Measurements from ENCODE around the gene TNFRSF12A.

Gene TNFRSF12A

DNA sequence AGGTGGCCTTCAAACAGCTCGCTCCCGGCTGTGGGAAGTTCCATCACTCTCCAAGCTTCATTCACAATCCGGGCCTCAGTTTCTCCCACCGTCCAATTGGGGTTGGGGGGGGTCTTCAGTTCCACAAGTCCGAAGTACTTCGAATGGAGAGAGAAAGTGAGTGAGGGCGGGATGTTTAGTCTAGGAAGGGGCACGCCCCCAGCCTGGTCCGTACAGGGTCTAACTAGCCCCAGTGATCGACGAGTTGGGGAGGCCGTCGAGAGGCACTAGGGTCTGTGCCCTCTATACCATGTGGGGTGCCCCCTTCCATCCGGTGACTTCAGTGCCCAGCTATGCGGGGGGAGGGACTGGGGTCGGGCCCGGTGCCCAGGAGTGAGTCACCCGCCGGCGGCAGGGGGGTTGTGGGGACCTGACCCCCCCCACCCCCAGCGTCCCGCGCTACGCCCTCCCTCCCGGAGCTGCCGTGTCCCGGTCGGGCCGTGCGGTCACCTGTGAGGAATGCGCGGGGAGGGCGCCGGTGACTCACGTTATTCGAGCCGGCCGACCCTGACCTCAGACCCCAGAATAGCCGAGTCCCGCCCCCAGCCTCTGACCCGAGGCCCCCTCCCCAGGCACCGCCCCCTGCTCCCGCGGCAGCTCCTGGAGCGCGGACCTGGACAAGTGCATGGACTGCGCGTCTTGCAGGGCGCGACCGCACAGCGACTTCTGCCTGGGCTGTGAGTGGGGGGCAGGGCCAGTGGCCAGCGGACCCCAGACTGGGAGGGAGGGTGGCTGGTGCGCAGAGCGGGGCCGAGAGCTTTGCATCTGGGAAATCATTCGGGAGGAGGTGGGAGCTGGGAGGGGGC is 658 bp downstream of the TNFRSF12A start:
- DNase-seq (ENCODE audit: low read depth, low spot score) = no peak
- H3K27me3 ChIP-seq (ENCODE audit: control insufficient read depth, insufficient read depth, low read length) = no peaks in the 10 kb centered on the region
- H3K4me1 ChIP-seq (ENCODE audit: control insufficient read depth, insufficient read depth, low read length) = peaks cover 8% of the 10 kb centered on the region
- H3K9me3 ChIP-seq (ENCODE audit: control insufficient read depth, insufficient read depth, low read length) = no peaks in the 10 kb centered on the region
- H3K27ac ChIP-seq (ENCODE audit: low read length) = no peak overlapping the region
- H3K36me3 ChIP-seq (ENCODE audit: control insufficient read depth, insufficient read depth, low read length) = peaks cover 10% of the 10 kb centered on the region
- H3K4me3 ChIP-seq (ENCODE audit: low read length) = peak overlapping the region; percentile 41
- WGBS (ENCODE audit: insufficient coverage, insufficient read length) = no CpG with 5 or more reads among the region's 57 CpGs

DNA sequence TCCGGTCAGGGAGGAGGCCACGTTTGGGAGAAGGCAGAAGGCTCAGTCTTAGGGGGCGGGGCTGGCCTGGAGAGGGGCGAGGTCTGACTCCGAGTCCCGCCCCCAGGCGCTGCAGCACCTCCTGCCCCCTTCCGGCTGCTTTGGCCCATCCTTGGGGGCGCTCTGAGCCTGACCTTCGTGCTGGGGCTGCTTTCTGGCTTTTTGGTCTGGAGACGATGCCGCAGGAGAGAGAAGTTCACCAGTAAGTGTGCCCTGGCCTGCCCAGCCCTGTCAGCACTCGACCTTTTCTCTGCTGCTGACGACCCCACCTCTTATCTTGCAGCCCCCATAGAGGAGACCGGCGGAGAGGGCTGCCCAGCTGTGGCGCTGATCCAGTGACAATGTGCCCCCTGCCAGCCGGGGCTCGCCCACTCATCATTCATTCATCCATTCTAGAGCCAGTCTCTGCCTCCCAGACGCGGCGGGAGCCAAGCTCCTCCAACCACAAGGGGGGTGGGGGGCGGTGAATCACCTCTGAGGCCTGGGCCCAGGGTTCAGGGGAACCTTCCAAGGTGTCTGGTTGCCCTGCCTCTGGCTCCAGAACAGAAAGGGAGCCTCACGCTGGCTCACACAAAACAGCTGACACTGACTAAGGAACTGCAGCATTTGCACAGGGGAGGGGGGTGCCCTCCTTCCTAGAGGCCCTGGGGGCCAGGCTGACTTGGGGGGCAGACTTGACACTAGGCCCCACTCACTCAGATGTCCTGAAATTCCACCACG is 1.5 kb downstream of the TNFRSF12A start:
- Histone ChIP-seq H3K4me1 (ENCODE audit: control insufficient read depth, insufficient read depth, low read length) (peaks cover 5% of the 10 kb centered on the region), H3K4me3 (ENCODE audit: low read length) (peak overlapping the region; percentile 41; the same call in 1 of the 2 replicates), H3K9me3 (ENCODE audit: control insufficient read depth, insufficient read depth, low read length) (no peaks in the 10 kb centered on the region), H3K36me3 (ENCODE audit: control insufficient read depth, insufficient read depth, low read length) (peaks cover 14% of the 10 kb centered on the region), H3K27me3 (ENCODE audit: control insufficient read depth, insufficient read depth, low read length) (no peaks in the 10 kb centered on the region), H3K27ac (ENCODE audit: low read length) (no peak overlapping the region)
- no peak for DNase-seq (ENCODE audit: low read depth, low spot score)
- whole genome bisulfite sequencing (ENCODE audit: insufficient coverage, insufficient read length) = no CpG with 5 or more reads among the region's 25 CpGs

DNA sequence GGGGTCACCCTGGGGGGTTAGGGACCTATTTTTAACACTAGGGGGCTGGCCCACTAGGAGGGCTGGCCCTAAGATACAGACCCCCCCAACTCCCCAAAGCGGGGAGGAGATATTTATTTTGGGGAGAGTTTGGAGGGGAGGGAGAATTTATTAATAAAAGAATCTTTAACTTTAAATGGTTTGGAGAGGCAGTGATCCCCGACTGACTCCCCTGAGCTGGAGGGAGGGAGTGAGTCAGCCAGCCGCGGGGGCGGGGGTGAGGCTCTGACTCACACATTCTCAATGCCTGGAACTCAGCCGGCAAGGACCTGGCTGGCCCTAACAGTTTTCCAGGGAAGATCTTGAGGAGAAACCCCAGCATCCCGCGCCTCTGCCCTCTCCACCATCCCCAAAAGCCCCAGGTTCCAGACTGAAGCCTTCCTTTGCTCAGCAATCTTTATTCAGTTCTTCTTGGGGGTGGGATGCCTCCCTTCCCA is 2.1 kb downstream of the TNFRSF12A start:
- Histone ChIP-seq H3K4me1 (ENCODE audit: control insufficient read depth, insufficient read depth, low read length) (peaks cover 5% of the 10 kb centered on the region), H3K27ac (ENCODE audit: low read length) (no peak overlapping the region), H3K36me3 (ENCODE audit: control insufficient read depth, insufficient read depth, low read length) (peaks cover 18% of the 10 kb centered on the region), H3K9me3 (ENCODE audit: control insufficient read depth, insufficient read depth, low read length) (no peaks in the 10 kb centered on the region), H3K27me3 (ENCODE audit: control insufficient read depth, insufficient read depth, low read length) (no peaks in the 10 kb centered on the region), H3K4me3 (ENCODE audit: low read length) (peak overlapping the region; percentile 6; the same call in 1 of the 2 replicates)
- WGBS (ENCODE audit: insufficient coverage, insufficient read length) = no CpG with 5 or more reads among the region's 8 CpGs
- DNase-seq (ENCODE audit: low read depth, low spot score) = no peak

DNA sequence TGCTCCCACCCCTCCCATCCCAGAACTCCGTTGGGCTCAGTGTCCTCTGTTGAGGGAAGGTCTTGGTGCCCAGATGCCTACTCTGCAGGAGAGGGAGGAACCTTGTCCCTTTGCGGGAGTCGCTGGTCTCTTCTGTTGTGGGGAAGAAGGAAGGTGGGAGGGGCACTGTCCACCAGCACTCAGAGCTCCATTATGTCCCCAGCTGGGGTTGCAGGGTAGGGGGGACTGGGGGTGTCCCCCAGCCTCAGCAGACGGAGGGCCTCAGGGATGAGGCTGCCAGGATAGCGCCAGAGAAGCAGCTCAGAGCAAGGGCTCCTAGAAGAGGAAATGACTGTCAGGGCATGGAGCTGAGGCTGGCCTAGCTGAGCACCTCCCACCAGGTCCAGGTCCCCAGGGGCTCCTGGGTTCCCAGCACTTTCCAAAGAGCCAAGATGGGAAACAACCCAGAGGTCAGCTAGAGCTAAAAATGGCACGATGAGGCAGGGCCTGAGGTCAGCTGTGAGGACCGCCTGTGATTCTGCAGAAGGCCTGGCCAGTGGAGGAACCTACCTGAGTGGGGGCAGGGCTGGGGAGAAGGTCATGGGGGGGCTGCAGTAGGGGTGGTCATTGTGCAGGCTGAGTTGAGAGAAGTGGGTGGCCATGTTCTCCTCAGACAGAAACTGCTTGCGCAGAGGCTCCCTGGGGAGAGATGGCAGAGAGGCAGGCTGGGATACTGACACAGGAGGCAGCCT is 2.7 kb downstream of the TNFRSF12A start:
- no peak for DNase-seq (ENCODE audit: low read depth, low spot score)
- Histone ChIP-seq H3K9me3 (ENCODE audit: control insufficient read depth, insufficient read depth, low read length) (no peaks in the 10 kb centered on the region), H3K27ac (ENCODE audit: low read length) (no peak overlapping the region), H3K4me3 (ENCODE audit: low read length) (peak overlapping the region; percentile 60; the same call in 1 of the 2 replicates), H3K27me3 (ENCODE audit: control insufficient read depth, insufficient read depth, low read length) (no peaks in the 10 kb centered on the region), H3K4me1 (ENCODE audit: control insufficient read depth, insufficient read depth, low read length) (peaks cover 6% of the 10 kb centered on the region), H3K36me3 (ENCODE audit: control insufficient read depth, insufficient read depth, low read length) (peaks cover 18% of the 10 kb centered on the region)
- WGBS (ENCODE audit: insufficient coverage, insufficient read length) = no CpG with 5 or more reads among the region's 8 CpGs

DNA sequence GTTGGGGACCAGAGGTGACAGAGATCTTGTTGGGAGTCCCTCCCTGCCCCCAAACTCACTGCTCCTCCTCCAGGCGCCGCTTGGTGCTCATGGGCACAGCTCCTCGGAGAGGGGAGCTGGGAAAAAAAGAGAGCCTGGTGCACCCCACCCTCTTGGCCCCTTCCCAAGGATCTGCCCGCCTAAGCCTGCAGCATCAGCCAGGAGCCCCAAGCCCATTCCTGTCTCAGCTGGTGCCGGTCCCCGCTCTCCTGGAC is 3.2 kb downstream of the TNFRSF12A start:
- Histone ChIP-seq H3K9me3 (ENCODE audit: control insufficient read depth, insufficient read depth, low read length) (no peaks in the 10 kb centered on the region), H3K27me3 (ENCODE audit: control insufficient read depth, insufficient read depth, low read length) (no peaks in the 10 kb centered on the region), H3K4me1 (ENCODE audit: control insufficient read depth, insufficient read depth, low read length) (peaks cover 6% of the 10 kb centered on the region), H3K4me3 (ENCODE audit: low read length) (peak overlapping the region; percentile 60; the same call in 1 of the 2 replicates), H3K27ac (ENCODE audit: low read length) (no peak overlapping the region), H3K36me3 (ENCODE audit: control insufficient read depth, insufficient read depth, low read length) (peaks cover 18% of the 10 kb centered on the region)
- no CpG with 5 or more reads among the region's 6 CpGs for WGBS (ENCODE audit: insufficient coverage, insufficient read length)
- no peak for DNase-seq (ENCODE audit: low read depth, low spot score)

DNA sequence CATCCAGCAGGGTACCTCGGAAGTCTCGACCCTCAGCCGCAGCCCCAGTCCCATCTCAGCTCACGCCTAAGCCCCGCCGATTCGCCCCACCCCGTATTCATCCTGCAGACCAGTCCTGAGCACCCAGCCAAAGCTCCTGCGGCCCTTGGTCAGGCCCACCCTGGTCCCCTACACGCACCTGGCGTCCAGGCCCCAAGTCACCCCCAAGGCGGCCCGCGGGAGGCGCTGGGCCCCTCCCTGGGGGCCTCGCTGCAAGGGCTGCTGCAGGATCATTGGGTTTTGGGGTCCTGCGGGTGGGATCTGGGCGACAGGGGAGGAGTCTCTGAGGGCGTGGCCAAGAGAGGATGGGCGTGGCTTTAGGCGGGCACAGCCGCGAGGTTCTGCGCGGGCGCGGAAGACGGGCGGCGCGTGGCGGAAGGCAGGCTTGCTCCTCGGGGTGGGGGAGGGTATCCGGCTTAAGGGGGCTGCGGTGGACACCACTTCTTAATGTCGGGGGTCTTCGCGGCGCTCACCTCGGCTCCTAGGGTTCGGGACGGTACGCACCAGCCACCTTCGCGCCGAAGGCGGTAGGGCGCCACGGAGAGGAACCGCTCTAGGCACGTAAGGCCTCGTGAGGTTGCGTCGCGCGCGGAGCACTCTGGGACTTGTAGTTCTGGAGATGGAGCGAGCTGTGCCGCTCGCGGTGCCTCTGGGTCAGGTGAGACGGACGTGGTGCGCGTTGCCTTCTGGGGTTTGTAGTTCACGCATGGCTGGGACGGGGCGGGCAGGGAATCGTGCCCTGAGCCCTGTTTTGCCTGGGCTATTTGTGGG is 3.7 kb downstream of the TNFRSF12A start, which contains the start of the genes HCFC1R1 and THOC6:
TSS of gene HCFC1R1 (minus strand) at position 274 of the 810 bp plus-strand sequence. CDS start at position 273, 1 bp downstream.
TSS of gene THOC6 (plus strand) at position 367 of the 810 bp plus-strand sequence. CDS start at position 659, 292 bp downstream.
- WGBS (ENCODE audit: insufficient coverage, insufficient read length) = no CpG with 5 or more reads among the region's 69 CpGs
- DNase-seq (ENCODE audit: low read depth, low spot score) = no peak
- H3K36me3 ChIP-seq (ENCODE audit: control insufficient read depth, insufficient read depth, low read length) = peaks cover 18% of the 10 kb centered on the region

DNA sequence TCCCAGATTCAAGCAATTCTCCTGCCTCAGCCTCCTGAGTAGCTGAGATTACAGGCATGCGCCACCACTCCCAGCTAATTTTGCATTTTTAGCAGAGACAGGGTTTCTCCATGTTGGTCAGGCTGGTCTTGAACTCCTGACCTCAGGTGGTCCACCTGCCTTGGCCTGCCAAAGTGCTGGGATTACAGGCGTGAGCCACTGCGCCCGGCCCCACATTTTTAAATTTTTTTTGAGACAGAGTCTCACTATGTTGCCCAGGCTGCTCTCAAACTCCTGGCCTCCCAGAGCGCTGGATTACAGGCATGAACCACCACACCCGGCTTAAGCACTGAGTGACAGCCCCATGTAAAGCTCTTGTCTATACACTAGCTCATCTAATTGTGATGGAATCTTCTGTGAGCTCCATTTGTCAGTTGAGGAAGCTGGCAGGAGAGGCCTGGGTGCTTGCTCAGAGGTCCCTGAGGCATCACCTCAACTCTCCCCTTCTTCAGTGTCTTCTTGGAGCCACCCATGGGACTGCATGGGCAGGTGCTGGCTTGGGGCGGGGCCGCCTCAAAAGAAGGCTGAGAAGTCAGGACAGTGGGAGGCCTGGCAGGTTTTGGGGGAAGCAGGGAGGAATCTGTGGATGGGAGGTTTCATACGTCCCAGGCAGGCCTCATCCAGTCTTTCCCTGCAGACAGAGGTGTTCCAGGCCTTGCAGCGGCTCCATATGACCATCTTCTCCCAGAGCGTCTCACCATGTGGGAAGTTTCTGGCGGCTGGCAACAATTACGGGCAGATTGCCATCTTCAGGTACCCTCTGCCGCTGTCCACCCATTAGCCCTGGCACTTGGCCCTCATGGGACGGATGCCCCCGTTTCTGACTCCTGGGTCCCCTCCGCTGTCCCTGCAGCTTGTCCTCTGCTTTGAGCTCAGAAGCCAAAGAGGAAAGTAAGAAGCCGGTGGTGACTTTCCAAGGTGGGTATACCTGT is 5.1 kb downstream of the TNFRSF12A start:
- Histone ChIP-seq H3K27ac (ENCODE audit: low read length) (no peak overlapping the region), H3K4me1 (ENCODE audit: control insufficient read depth, insufficient read depth, low read length) (peaks cover 8% of the 10 kb centered on the region), H3K9me3 (ENCODE audit: control insufficient read depth, insufficient read depth, low read length) (no peaks in the 10 kb centered on the region), H3K27me3 (ENCODE audit: control insufficient read depth, insufficient read depth, low read length) (no peaks in the 10 kb centered on the region), H3K4me3 (ENCODE audit: low read length) (no peak overlapping the region), H3K36me3 (ENCODE audit: control insufficient read depth, insufficient read depth, low read length) (peaks cover 18% of the 10 kb centered on the region)
- no CpG with 5 or more reads among the region's 18 CpGs for WGBS (ENCODE audit: insufficient coverage, insufficient read length)
- DNase-seq (ENCODE audit: low read depth, low spot score) = no peak

More for the DNA sequence above, 3.7 kb downstream of the TNFRSF12A start, which contains the start of the genes HCFC1R1 and THOC6:
- H3K4me3 ChIP-seq (ENCODE audit: low read length) = peak within 1 kb of the TSS; percentile 60; the same call in 1 of the 2 replicates
- H3K4me1 ChIP-seq (ENCODE audit: control insufficient read depth, insufficient read depth, low read length) = peaks cover 8% of the 10 kb centered on the region
- no peaks in the 10 kb centered on the region for H3K9me3 ChIP-seq (ENCODE audit: control insufficient read depth, insufficient read depth, low read length)
- H3K27ac ChIP-seq (ENCODE audit: low read length) = no peak within 1 kb of the TSS
- H3K27me3 ChIP-seq (ENCODE audit: control insufficient read depth, insufficient read depth, low read length) = no peaks in the 10 kb centered on the region

DNA sequence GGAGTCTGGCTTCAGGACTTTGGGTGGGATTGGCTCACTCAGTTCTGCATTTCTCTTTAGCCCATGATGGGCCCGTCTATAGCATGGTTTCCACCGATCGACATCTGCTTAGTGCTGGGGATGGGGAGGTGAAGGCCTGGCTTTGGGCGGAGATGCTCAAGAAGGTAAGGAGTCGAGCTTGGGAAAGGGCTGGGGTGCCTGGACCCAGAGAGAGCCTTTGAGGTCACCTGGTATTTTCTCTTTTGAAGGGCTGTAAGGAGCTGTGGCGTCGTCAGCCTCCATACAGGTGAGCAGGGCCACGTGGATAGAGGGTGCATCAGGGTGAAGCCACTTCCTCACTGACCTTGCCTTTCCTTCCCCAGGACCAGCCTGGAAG is 5.8 kb downstream of the TNFRSF12A start:
- Histone ChIP-seq H3K4me1 (ENCODE audit: control insufficient read depth, insufficient read depth, low read length) (peaks cover 8% of the 10 kb centered on the region), H3K9me3 (ENCODE audit: control insufficient read depth, insufficient read depth, low read length) (no peaks in the 10 kb centered on the region), H3K4me3 (ENCODE audit: low read length) (no peak overlapping the region), H3K27me3 (ENCODE audit: control insufficient read depth, insufficient read depth, low read length) (no peaks in the 10 kb centered on the region), H3K36me3 (ENCODE audit: control insufficient read depth, insufficient read depth, low read length) (peaks cover 18% of the 10 kb centered on the region), H3K27ac (ENCODE audit: low read length) (no peak overlapping the region)
- no peak for DNase-seq (ENCODE audit: low read depth, low spot score)
- WGBS (ENCODE audit: insufficient coverage, insufficient read length) = no CpG with 5 or more reads among the region's 8 CpGs

Data from iPS DF 6.9 (cell line).